GM12892 (cell line): Measurements from ENCODE around the gene PCED1B.
"Not testable (repeated sequence)": the region's sequence is repeated elsewhere in the genome, so short reads cannot be mapped to it uniquely, and the experiment has no call there.

Experiments used
- POLR2A ChIP-seq: IDR thresholded peaks from 2 replicates; pipeline ENCODE4 v1.6.1; 2011; ENCODE audit warnings: low read depth, low read length, control low read depth
- POLR2AphosphoS5 ChIP-seq: IDR thresholded peaks from 2 replicates; pipeline ENCODE4 v1.6.1; 2011; ENCODE audit warnings: low read depth, low read length, control low read depth
- TAF1 ChIP-seq: IDR thresholded peaks from 2 replicates; pipeline ENCODE4 v1.6.1; 2011; ENCODE audit warnings: low read depth, mild to moderate bottlenecking, control low read depth, low read length, borderline replicate concordance

DNA sequence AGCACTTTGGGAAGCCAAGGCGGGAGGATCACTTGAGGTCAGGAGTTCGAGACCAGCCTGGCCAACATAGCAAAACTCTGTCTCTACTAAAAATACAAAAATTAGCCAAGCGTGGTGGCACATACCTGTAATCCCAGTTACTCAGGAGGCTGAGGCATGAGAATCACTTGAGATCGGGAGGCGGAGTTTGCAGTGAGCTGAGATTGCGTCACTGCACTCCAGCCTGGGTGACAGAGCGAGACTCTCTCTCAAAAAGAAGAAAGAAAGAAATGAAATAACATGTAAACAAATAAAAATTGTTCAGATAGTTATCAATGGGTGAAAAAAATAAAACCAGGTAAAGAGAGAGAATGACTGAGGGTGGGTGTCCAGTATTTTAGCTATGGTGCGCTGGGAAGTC lies 200.3 kb downstream of the PCED1B start:
- TF ChIP-seq TAF1, POLR2A, POLR2AphosphoS5: not testable (repeated sequence)
